HS-27A (cell line): Measurements from ENCODE around the gene MLXIP.
"Not testable (repeated sequence)": the region's sequence is repeated elsewhere in the genome, so short reads cannot be mapped to it uniquely, and the experiment has no call there.

Source experiments
- DNase-seq: peaks from one replicate; pipeline ENCODE4 v3.0.0-alpha.2; 2012; ENCODE audit warnings: low read depth, missing footprints

The MLXIP gene

GRCh38 chr12:122052285-122052684 is 26.3 kb upstream of the MLXIP start:
- DNase-seq, result no peak

- no peak for DNase-seq
These were observed 23.6 kb upstream of the MLXIP start for GRCh38 chr12:122054842-122055520.

- not testable (repeated sequence) for DNase-seq
These were observed 22.1 kb upstream of the MLXIP start for GRCh38 chr12:122056406-122056805.

GRCh38 chr12:122057007-122057735 is 21.4 kb upstream of the MLXIP start:
- no peak for DNase-seq

- no peak for DNase-seq
These were observed 20.8 kb upstream of the MLXIP start for GRCh38 chr12:122057769-122058168.

GRCh38 chr12:122058549-122059149 is 19.9 kb upstream of the MLXIP start:
- DNase-seq, result no peak

- no peak for DNase-seq
These were observed 19.2 kb upstream of the MLXIP start for GRCh38 chr12:122059203-122059960.

- DNase-seq, result no peak
These were observed 18.5 kb upstream of the MLXIP start for GRCh38 chr12:122060081-122060501.

- no peak for DNase-seq
These were observed 17.3 kb upstream of the MLXIP start for GRCh38 chr12:122061253-122061652.

GRCh38 chr12:122062832-122063693 is 15.5 kb upstream of the MLXIP start:
- no peak for DNase-seq

GRCh38 chr12:122063694-122064024 is 14.9 kb upstream of the MLXIP start:
- no peak for DNase-seq

- peak; percentile 71 for DNase-seq
These were observed 14.4 kb upstream of the MLXIP start for GRCh38 chr12:122064025-122064777.

- DNase-seq, result no peak
These were observed 13.6 kb upstream of the MLXIP start for GRCh38 chr12:122064780-122065588.

GRCh38 chr12:122067548-122067947 is 11.0 kb upstream of the MLXIP start:
- no peak for DNase-seq

- DNase-seq, result no peak
These were observed 10.6 kb upstream of the MLXIP start for GRCh38 chr12:122067966-122068365.

GRCh38 chr12:122072031-122072970 is 6.3 kb upstream of the MLXIP start:
- DNase-seq, result peak; percentile 50

- DNase-seq, result no peak
These were observed 4.7 kb upstream of the MLXIP start for GRCh38 chr12:122073815-122074214.

GRCh38 chr12:122076743-122077495 is 1.6 kb upstream of the MLXIP start:
- no peak for DNase-seq
